Large intestine (tissue), 3 donors: Measurements from ENCODE around the gene MSH5. TPM values are rescaled to one million over a fixed set of nuclear protein-coding genes. Genes with fewer than 3 reads are reported as not detected.

Experiments used
- DNase-seq, 2 donors: peaks; one replicate each; pipeline versions ENCODE4 v3.0.0 to v3.0.0-alpha.2; 2013
- H3K27ac ChIP-seq: one replicate; pipeline ENCODE4 v1.5.1; 2013; ENCODE audit warnings: low read length
- H3K27me3 ChIP-seq: 2 replicates; pipeline ENCODE4 v1.6.1; 2013; ENCODE audit warnings: low read length; ENCODE audit not compliant: control insufficient read depth, insufficient read depth
- H3K36me3 ChIP-seq: 2 replicates; pipeline ENCODE4 v1.6.1; 2013; ENCODE audit warnings: low read length; ENCODE audit not compliant: control insufficient read depth, insufficient read depth
- H3K4me1 ChIP-seq: one replicate; pipeline ENCODE4 v1.6.1; 2013; ENCODE audit warnings: low read length; ENCODE audit not compliant: control insufficient read depth, insufficient read depth
- H3K4me3 ChIP-seq: one replicate; pipeline ENCODE4 v1.5.1; 2013; ENCODE audit warnings: low read length
- H3K9me3 ChIP-seq: one replicate; pipeline ENCODE4 v1.6.1; 2013; ENCODE audit warnings: mild to moderate bottlenecking, low read depth, low read length, moderate library complexity; ENCODE audit not compliant: control insufficient read depth
- WGBS: methylation state at CpG from one replicate; pipeline ENCODE4 v1.1.5; 2013; ENCODE audit warnings: low lambda C conversion rate; ENCODE audit not compliant: insufficient coverage; 5-methylcytosine and 5-hydroxymethylcytosine counted together
- polyA plus RNA-seq: library from polyadenylated mRNA; unstranded; fragments of 120-200 nt; gene quantifications from one replicate; pipeline ENCODE4 v1.2.1, GENCODE V29; 2013

MSH5 gene
- polyA plus RNA-seq, 1 donor: 51.0 TPM

- Histone ChIP-seq H3K27me3 (no peaks in the 10 kb centered on the region), H3K9me3 (no peaks in the 10 kb centered on the region), H3K4me1 (peaks cover 24% of the 10 kb centered on the region), H3K36me3 (no peaks in the 10 kb centered on the region), H3K4me3 (no peak overlapping the region), H3K27ac (no peak overlapping the region)
- no CpG with 5 or more reads among the region's 18 CpGs for WGBS
- no peak for DNase-seq
These were observed 28.8 kb downstream of the MSH5 start for GRCh38 chr6:31768363-31769257.

- WGBS: 40% methylated on average over 1 of the region's 12 CpGs
- Histone ChIP-seq H3K4me1 (peaks cover 16% of the 10 kb centered on the region), H3K36me3 (no peaks in the 10 kb centered on the region), H3K27ac (no peak overlapping the region), H3K9me3 (no peaks in the 10 kb centered on the region), H3K27me3 (no peaks in the 10 kb centered on the region), H3K4me3 (no peak overlapping the region)
- DNase-seq: peak; percentile 79 to 81
These were observed 30.0 kb downstream of the MSH5 start for GRCh38 chr6:31769684-31770371.

- Histone ChIP-seq H3K27ac (no peak overlapping the region), H3K4me3 (no peak overlapping the region), H3K9me3 (peaks cover 1% of the 10 kb centered on the region), H3K27me3 (no peaks in the 10 kb centered on the region), H3K36me3 (no peaks in the 10 kb centered on the region), H3K4me1 (peaks cover 21% of the 10 kb centered on the region)
- no CpG with 5 or more reads among the region's 2 CpGs for whole genome bisulfite sequencing
- no peak for DNase-seq
These were observed 31.1 kb downstream of the MSH5 start for GRCh38 chr6:31770860-31771259.

GRCh38 chr6:31771992-31772358, 32.2 kb downstream of the MSH5 start:
- WGBS: no CpG with 5 or more reads among the region's 4 CpGs
- Histone ChIP-seq H3K4me1 (peaks cover 22% of the 10 kb centered on the region), H3K4me3 (no peak overlapping the region), H3K9me3 (peaks cover 2% of the 10 kb centered on the region), H3K36me3 (no peaks in the 10 kb centered on the region), H3K27me3 (no peaks in the 10 kb centered on the region), H3K27ac (no peak overlapping the region)
- DNase-seq: no peak

GRCh38 chr6:31775184-31775583, 35.4 kb downstream of the MSH5 start:
- peaks cover 36% of the 10 kb centered on the region for H3K4me1 ChIP-seq
- peak; percentile 56 to 75 for DNase-seq
- WGBS: no CpG with 5 or more reads among the region's 4 CpGs
- peaks cover 18% of the 10 kb centered on the region for H3K36me3 ChIP-seq
- peak overlapping the region; percentile 13 for H3K27ac ChIP-seq
- peaks cover 2% of the 10 kb centered on the region for H3K9me3 ChIP-seq
- no peak overlapping the region for H3K4me3 ChIP-seq
- H3K27me3 ChIP-seq: no peaks in the 10 kb centered on the region

GRCh38 chr6:31775633-31776484, 36.1 kb downstream of the MSH5 start:
- Histone ChIP-seq H3K27me3 (no peaks in the 10 kb centered on the region), H3K36me3 (peaks cover 25% of the 10 kb centered on the region), H3K4me1 (peaks cover 36% of the 10 kb centered on the region), H3K9me3 (peaks cover 2% of the 10 kb centered on the region), H3K4me3 (peak overlapping the region; percentile 49), H3K27ac (peak overlapping the region; percentile 95)
- DNase-seq: no peak
- 100% methylated on average over 1 of the region's 32 CpGs for WGBS

GRCh38 chr6:31776485-31776988, 36.7 kb downstream of the MSH5 start:
- H3K36me3 ChIP-seq: peaks cover 32% of the 10 kb centered on the region
- H3K9me3 ChIP-seq: peaks cover 2% of the 10 kb centered on the region
- peaks cover 36% of the 10 kb centered on the region for H3K4me1 ChIP-seq
- peak overlapping the region; percentile 49 for H3K4me3 ChIP-seq
- H3K27ac ChIP-seq: peak overlapping the region; percentile 95
- H3K27me3 ChIP-seq: no peaks in the 10 kb centered on the region
- no peak for DNase-seq
- no CpG with 5 or more reads among the region's 14 CpGs for WGBS

GRCh38 chr6:31776989-31777666, 37.3 kb downstream of the MSH5 start, which contains the start of gene VWA7:
TSS of gene VWA7 (minus strand) at chr6:31777328. CDS start at chr6:31776779, 549 bp downstream.
- Histone ChIP-seq H3K36me3 (peaks cover 36% of the 10 kb centered on the region), H3K4me3 (peak within 1 kb of the TSS; percentile 49), H3K4me1 (peaks cover 36% of the 10 kb centered on the region), H3K27ac (peak within 1 kb of the TSS; percentile 95), H3K27me3 (no peaks in the 10 kb centered on the region), H3K9me3 (peaks cover 2% of the 10 kb centered on the region)
- WGBS: no CpG with 5 or more reads among the region's 15 CpGs
- peak; percentile 91 to 97 for DNase-seq

GRCh38 chr6:31777667-31778050, 37.9 kb downstream of the MSH5 start:
- DNase-seq: no peak
- no peak overlapping the region for H3K4me3 ChIP-seq
- H3K9me3 ChIP-seq: peaks cover 2% of the 10 kb centered on the region
- peaks cover 36% of the 10 kb centered on the region for H3K4me1 ChIP-seq
- peaks cover 41% of the 10 kb centered on the region for H3K36me3 ChIP-seq
- no CpG with 5 or more reads among the region's 5 CpGs for WGBS
- no peaks in the 10 kb centered on the region for H3K27me3 ChIP-seq
- H3K27ac ChIP-seq: peak overlapping the region; percentile 95
